MCF 10A (cell line): ENCODE data around the gene OSGEP. TPM values are rescaled to one million over a fixed set of nuclear protein-coding genes. Genes with fewer than 3 reads are reported as not detected.
A peak's percentile ranks its signal among the peaks of the same experiment; 100 is the strongest.

Source experiments
- BruUV-seq: library from RNA; stranded (reverse); fragments of 400-500 nt; replicated peaks from 2 replicates; lab custom pipeline; 2021; lab: Mats Ljungman, UMichigan
- CTCF ChIA-PET: fragments of 300-600 bp; sonication (Branson Sonifier 250); formaldehyde crosslinking; extraction: SDS; loops from one replicate; lab custom pipeline; 2021; ENCODE audit warnings: antibody characterized with exemption, inconsistent platforms; lab: Yijun Ruan, JAX
- POLR2A ChIA-PET: fragments of 300-600, 350-650 bp; sonication (Branson Sonifier 250); formaldehyde crosslinking; extraction: SDS; loops from one replicate; lab custom pipeline; 2020; ENCODE audit warnings: antibody characterized with exemption, inconsistent platforms; lab: Yijun Ruan, JAX
- DNase-seq: peaks from one replicate; pipeline ENCODE4 v3.0.0-alpha.2; 2018; ENCODE audit not compliant: unreplicated experiment
- H3K27ac Mint-ChIP-seq: one replicate; pipeline ENCODE4 v1.8.0; 2022; ENCODE audit warnings: mild to moderate bottlenecking, low read depth, mixed read lengths; ENCODE audit not compliant: unreplicated experiment
- H3K27me3 Mint-ChIP-seq: one replicate; pipeline ENCODE4 v1.8.0; 2022; ENCODE audit warnings: mixed read lengths; ENCODE audit not compliant: insufficient read depth, unreplicated experiment
- H3K36me3 Mint-ChIP-seq: one replicate; pipeline ENCODE4 v1.8.0; 2022; ENCODE audit warnings: mild to moderate bottlenecking, moderate library complexity, mixed read lengths; ENCODE audit not compliant: insufficient read depth, unreplicated experiment
- H3K4me1 Mint-ChIP-seq: one replicate; pipeline ENCODE4 v1.8.0; 2022; ENCODE audit warnings: mixed read lengths; ENCODE audit not compliant: insufficient read depth, unreplicated experiment
- H3K4me3 Mint-ChIP-seq: one replicate; pipeline ENCODE4 v1.8.0; 2022; ENCODE audit warnings: mild to moderate bottlenecking, moderate library complexity, mixed read lengths; ENCODE audit not compliant: unreplicated experiment
- H3K9me3 Mint-ChIP-seq: one replicate; pipeline ENCODE4 v1.8.0; 2022; ENCODE audit warnings: mixed read lengths; ENCODE audit not compliant: unreplicated experiment
- intact Hi-C: fragments of 100-400 bp; cut with micrococcal nuclease; formaldehyde crosslinking; loops from 2 replicates; pipeline ENCODE4 v1.14.1; 2022
- total RNA-seq: library from RNA; stranded (reverse); gene quantifications from 2 replicates; pipeline ENCODE4 v1.2.3, GENCODE V29; 2022
- TF ChIP-seq, protein P1 (sequence below): fragments of 200-600 bp; IDR thresholded peaks from one replicate; pipeline ENCODE4 v1.8.0; 2022; ENCODE audit warnings: antibody characterized with exemption, mild to moderate bottlenecking; ENCODE audit not compliant: unreplicated experiment

OSGEP gene
- total RNA-seq, 1 experiment from 2014 or later = 34.7 TPM

GRCh38 chr14:20400589-20400964 lies 54.0 kb downstream of the OSGEP start:
- intact Hi-C loops = no loop called here

GRCh38 chr14:20397511-20397910 lies 57.1 kb downstream of the OSGEP start:
- Mint-ChIP-seq H3K36me3 (peaks cover 73% of the 10 kb centered on the region), H3K9me3 (no peaks in the 10 kb centered on the region), H3K4me3 (no peak overlapping the region), H3K27ac (no peak overlapping the region), H3K4me1 (peaks cover 14% of the 10 kb centered on the region), H3K27me3 (no peaks in the 10 kb centered on the region)
- no TSS peak for BruUV-seq
- TF ChIP-seq, protein P1, sequence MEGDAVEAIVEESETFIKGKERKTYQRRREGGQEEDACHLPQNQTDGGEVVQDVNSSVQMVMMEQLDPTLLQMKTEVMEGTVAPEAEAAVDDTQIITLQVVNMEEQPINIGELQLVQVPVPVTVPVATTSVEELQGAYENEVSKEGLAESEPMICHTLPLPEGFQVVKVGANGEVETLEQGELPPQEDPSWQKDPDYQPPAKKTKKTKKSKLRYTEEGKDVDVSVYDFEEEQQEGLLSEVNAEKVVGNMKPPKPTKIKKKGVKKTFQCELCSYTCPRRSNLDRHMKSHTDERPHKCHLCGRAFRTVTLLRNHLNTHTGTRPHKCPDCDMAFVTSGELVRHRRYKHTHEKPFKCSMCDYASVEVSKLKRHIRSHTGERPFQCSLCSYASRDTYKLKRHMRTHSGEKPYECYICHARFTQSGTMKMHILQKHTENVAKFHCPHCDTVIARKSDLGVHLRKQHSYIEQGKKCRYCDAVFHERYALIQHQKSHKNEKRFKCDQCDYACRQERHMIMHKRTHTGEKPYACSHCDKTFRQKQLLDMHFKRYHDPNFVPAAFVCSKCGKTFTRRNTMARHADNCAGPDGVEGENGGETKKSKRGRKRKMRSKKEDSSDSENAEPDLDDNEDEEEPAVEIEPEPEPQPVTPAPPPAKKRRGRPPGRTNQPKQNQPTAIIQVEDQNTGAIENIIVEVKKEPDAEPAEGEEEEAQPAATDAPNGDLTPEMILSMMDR = no peak
- intact Hi-C loops = no loop called here
- no peak for DNase-seq
- CTCF ChIA-PET = no interaction called here
- POLR2A ChIA-PET = no interaction called here

More at GRCh38 chr14:20400589-20400964, 54.0 kb downstream of the OSGEP start:
- Mint-ChIP-seq H3K36me3 (peaks cover 87% of the 10 kb centered on the region), H3K27ac (peak overlapping the region; percentile 94), H3K4me3 (peak overlapping the region; percentile 51), H3K27me3 (no peaks in the 10 kb centered on the region), H3K4me1 (peaks cover 14% of the 10 kb centered on the region), H3K9me3 (no peaks in the 10 kb centered on the region)
- TF ChIP-seq, protein P1 = no peak
- ChIA-PET CTCF (interaction anchor here (1.0 to 2.1 kb wide), 3 partner anchors 9 to 209 kb away, joined by 3 to 8 read pairs (median 4); no protein-coding TSS in a partner anchor), POLR2A (interaction anchor here (0.6 to 2.8 kb wide), 10 partner anchors 9 to 793 kb away, joined by 3 to 39 read pairs (median 4); partner anchors contain the start of genes APEX1, OSGEP, PARP2 and TEP1)
- DNase-seq = no peak
- TSS peak; percentile 70 for BruUV-seq

Other genes starting within 250 kb of the OSGEP start
- not detected in 2 replicates for gene OR11H6, start 231.1 kb downstream of the OSGEP start, total RNA-seq
- not detected in 2 replicates for gene OR11H7, start 225.8 kb downstream of the OSGEP start, total RNA-seq
- gene OR11H4, start 215.5 kb downstream of the OSGEP start, total RNA-seq = not detected in 2 replicates
- gene TTC5, start 148.9 kb downstream of the OSGEP start, total RNA-seq = 18.4 and 22.9 TPM in 2 replicates
- gene CCNB1IP1, start 121.5 kb downstream of the OSGEP start, total RNA-seq = 105 and 108 TPM in 2 replicates
- gene PARP2, start 111.2 kb downstream of the OSGEP start, total RNA-seq = 30.4 and 33.4 TPM in 2 replicates
- gene TEP1, start 41.3 kb downstream of the OSGEP start, total RNA-seq = 20.4 and 22.7 TPM in 2 replicates
- 0.14 TPM in 1 of 2 replicates, not detected in the other for gene KLHL33, start 18.6 kb downstream of the OSGEP start, total RNA-seq
- 140 and 168 TPM in 2 replicates for gene APEX1, start 414 bp upstream of the OSGEP start, total RNA-seq
- gene PIP4P1, start 6.6 kb upstream of the OSGEP start, total RNA-seq = 22.5 and 34.9 TPM in 2 replicates
- 56.0 and 63.9 TPM in 2 replicates for gene PNP, start 14.6 kb upstream of the OSGEP start, total RNA-seq
- 0.44 and 0.98 TPM in 2 replicates for gene RNASE10, start 50.7 kb upstream of the OSGEP start, total RNA-seq
- gene RNASE9, start 106.2 kb upstream of the OSGEP start, total RNA-seq = not detected in 2 replicates
- gene RNASE11, start 133.2 kb upstream of the OSGEP start, total RNA-seq = not detected in 2 replicates
- not detected in 2 replicates for gene RNASE12, start 136.6 kb upstream of the OSGEP start, total RNA-seq
- not detected in 2 replicates for gene OR6S1, start 186.9 kb upstream of the OSGEP start, total RNA-seq
- gene RNASE4, start 229.7 kb upstream of the OSGEP start, total RNA-seq = 1.2 and 2.4 TPM in 2 replicates
- gene ANG, start 234.0 kb upstream of the OSGEP start, total RNA-seq = 1.7 and 3.6 TPM in 2 replicates